DOHH2 (cell line): ENCODE measurements around the gene MGST1.

Experiments used
- H3F3A ChIP-seq: fragments of 200-600 bp; sonication (generic), shearing (Covaris generic); 2 replicates; pipeline ENCODE4 v1.6.0; 2016; ENCODE audit warnings: antibody characterized with exemption, mild to moderate bottlenecking; ENCODE audit not compliant: control insufficient read depth, insufficient read depth
- H3K27ac ChIP-seq: fragments of 200-600 bp; sonication (generic); 2 replicates; pipeline ENCODE4 v1.5.1; 2014; ENCODE audit warnings: low read depth, mild to moderate bottlenecking, low read length, moderate library complexity
- H3K27me3 ChIP-seq: fragments of 200-600 bp; sonication (generic); 2 replicates; pipeline ENCODE4 v1.6.1; 2014; ENCODE audit warnings: mild to moderate bottlenecking, low read length, mixed read lengths; ENCODE audit not compliant: control insufficient read depth
- H3K36me3 ChIP-seq: fragments of 200-600 bp; sonication (generic); 2 replicates; pipeline ENCODE4 v1.6.1; 2014; ENCODE audit warnings: mild to moderate bottlenecking, low read length, moderate library complexity, mixed read lengths; ENCODE audit not compliant: control insufficient read depth
- H3K4me1 ChIP-seq: fragments of 200-600 bp; sonication (generic); 2 replicates; pipeline ENCODE4 v1.6.1; 2014; ENCODE audit warnings: mild to moderate bottlenecking, low read length, mixed read lengths; ENCODE audit not compliant: control insufficient read depth
- H3K4me2 ChIP-seq: fragments of 200-600 bp; sonication (generic); 2 replicates; pipeline ENCODE4 v1.6.0; 2014; ENCODE audit warnings: mild to moderate bottlenecking, low read length, moderate library complexity
- H3K4me3 ChIP-seq: fragments of 200-600 bp; sonication (generic); 2 replicates; pipeline ENCODE4 v1.5.1; 2014; ENCODE audit warnings: mild to moderate bottlenecking, low read length, mixed read lengths
- H3K79me2 ChIP-seq: fragments of 200-600 bp; sonication (generic); 2 replicates; pipeline ENCODE4 v1.6.1; 2014; ENCODE audit warnings: mild to moderate bottlenecking, low read length, mixed read lengths; ENCODE audit not compliant: control insufficient read depth
- H3K9me2 ChIP-seq: fragments of 200-600 bp; sonication (generic); replicated peaks from 2 replicates; pipeline ENCODE4 v1.6.1; 2014; ENCODE audit warnings: mild to moderate bottlenecking, low read length, mixed read lengths; ENCODE audit not compliant: control insufficient read depth
- H3K9me3 ChIP-seq: fragments of 200-600 bp; sonication (generic); 2 replicates; pipeline ENCODE4 v1.6.1; 2014; ENCODE audit warnings: antibody characterized with exemption, low read length, mixed read lengths; ENCODE audit not compliant: control insufficient read depth, insufficient read depth
- H4K20me1 ChIP-seq: fragments of 200-600 bp; sonication (generic); 2 replicates; pipeline ENCODE4 v1.6.0; 2014; ENCODE audit warnings: low read depth, mild to moderate bottlenecking, antibody characterized with exemption, low read length, moderate library complexity; ENCODE audit not compliant: control insufficient read depth, insufficient read depth
- EZH2phosphoT487 ChIP-seq: fragments of 200-600 bp; sonication (generic); IDR thresholded peaks from 2 replicates; pipeline ENCODE4 v1.6.1; 2017; ENCODE audit warnings: borderline replicate concordance, mild to moderate bottlenecking, antibody characterized with exemption, low read length, moderate library complexity, mixed read lengths
- TF ChIP-seq, protein P1 (sequence below): fragments of 200-600 bp; sonication (generic); IDR thresholded peaks from one replicate; pipeline ENCODE4 v1.5.1; 2014; ENCODE audit warnings: antibody characterized with exemption, mild to moderate bottlenecking, low read depth, low read length; ENCODE audit not compliant: poor library complexity, severe bottlenecking

MGST1 gene

DNA sequence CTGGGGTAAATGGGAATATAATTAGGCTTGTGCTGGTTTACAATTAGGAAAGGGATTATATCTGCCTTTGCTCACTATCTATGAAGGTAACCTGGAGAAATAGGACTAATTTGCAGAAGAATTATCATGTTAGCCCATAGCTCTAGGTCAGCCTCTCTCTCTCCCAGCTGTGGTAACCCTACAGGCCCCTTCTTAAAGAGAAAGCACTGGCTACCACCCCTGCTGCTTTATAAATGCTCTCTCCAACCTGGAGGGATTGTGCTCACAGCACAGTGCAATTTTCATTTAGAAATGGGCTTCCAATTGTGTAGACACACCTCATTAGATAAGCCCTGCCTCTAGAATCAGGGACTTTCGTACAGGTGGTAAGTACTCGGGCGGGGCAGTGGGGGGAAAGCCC is 22.7 kb upstream of the MGST1 start:
- Histone ChIP-seq H3F3A (no peaks in the 10 kb centered on the region), H4K20me1 (no peaks in the 10 kb centered on the region), H3K36me3 (no peaks in the 10 kb centered on the region), H3K4me3 (no peak overlapping the region), H3K9me3 (peaks cover 6% of the 10 kb centered on the region; the same call in 1 of the 2 replicates), H3K79me2 (no peaks in the 10 kb centered on the region), H3K27me3 (no peaks in the 10 kb centered on the region), H3K9me2 (no peaks in the 10 kb centered on the region), H3K4me2 (no peak overlapping the region), H3K27ac (no peak overlapping the region), H3K4me1 (no peaks in the 10 kb centered on the region)
- TF ChIP-seq EZH2phosphoT487: no peak
- TF ChIP-seq, protein P1, sequence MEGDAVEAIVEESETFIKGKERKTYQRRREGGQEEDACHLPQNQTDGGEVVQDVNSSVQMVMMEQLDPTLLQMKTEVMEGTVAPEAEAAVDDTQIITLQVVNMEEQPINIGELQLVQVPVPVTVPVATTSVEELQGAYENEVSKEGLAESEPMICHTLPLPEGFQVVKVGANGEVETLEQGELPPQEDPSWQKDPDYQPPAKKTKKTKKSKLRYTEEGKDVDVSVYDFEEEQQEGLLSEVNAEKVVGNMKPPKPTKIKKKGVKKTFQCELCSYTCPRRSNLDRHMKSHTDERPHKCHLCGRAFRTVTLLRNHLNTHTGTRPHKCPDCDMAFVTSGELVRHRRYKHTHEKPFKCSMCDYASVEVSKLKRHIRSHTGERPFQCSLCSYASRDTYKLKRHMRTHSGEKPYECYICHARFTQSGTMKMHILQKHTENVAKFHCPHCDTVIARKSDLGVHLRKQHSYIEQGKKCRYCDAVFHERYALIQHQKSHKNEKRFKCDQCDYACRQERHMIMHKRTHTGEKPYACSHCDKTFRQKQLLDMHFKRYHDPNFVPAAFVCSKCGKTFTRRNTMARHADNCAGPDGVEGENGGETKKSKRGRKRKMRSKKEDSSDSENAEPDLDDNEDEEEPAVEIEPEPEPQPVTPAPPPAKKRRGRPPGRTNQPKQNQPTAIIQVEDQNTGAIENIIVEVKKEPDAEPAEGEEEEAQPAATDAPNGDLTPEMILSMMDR: no peak

DNA sequence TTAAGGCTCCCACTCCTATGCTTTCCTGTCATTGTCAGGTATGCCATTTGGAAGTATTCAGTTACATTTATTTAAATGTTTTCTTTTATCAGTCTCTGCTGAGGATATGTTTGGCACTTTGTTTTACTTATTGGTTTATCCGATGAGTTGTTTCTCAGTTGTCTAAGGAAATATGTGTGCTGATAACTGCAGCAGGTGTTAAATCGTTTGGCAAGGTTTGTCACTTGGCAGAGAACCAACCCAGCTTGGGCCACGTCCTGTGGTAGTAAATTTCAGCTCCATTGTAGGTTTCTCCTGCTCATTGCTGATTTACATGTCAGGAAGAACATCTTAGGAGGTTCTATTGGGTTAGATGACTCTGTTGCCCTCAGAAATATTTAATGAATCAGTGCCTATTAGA is 22.0 kb upstream of the MGST1 start:
- Histone ChIP-seq H3K27me3 (no peaks in the 10 kb centered on the region), H3K9me3 (peaks cover 6% of the 10 kb centered on the region; the same call in 1 of the 2 replicates), H3K4me1 (no peaks in the 10 kb centered on the region), H3K9me2 (no peaks in the 10 kb centered on the region), H3K4me3 (no peak overlapping the region), H3K4me2 (no peak overlapping the region), H3K36me3 (no peaks in the 10 kb centered on the region), H3K79me2 (no peaks in the 10 kb centered on the region), H4K20me1 (no peaks in the 10 kb centered on the region), H3K27ac (no peak overlapping the region), H3F3A (no peaks in the 10 kb centered on the region)
- no peak for TF ChIP-seq EZH2phosphoT487
- TF ChIP-seq, protein P1: no peak

DNA sequence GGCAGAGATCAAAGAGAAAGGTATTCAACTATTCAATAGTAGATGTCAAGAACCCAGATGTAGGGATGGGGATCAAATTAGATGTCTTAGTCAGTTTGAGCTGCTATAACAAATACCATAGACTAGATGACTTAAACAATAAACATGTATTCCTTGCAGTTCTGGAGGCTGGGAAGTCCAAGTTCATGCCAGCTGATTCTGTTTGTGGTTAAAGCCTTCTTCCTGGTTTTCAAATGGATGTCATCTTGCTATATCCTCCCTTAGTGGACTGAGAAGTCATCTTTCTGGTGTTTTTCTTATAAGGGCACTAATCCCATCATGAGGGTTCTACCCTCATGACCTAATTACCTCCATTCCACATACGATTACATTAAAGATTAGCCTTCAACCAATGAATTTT is 19.5 kb upstream of the MGST1 start:
- Histone ChIP-seq H3K36me3 (no peaks in the 10 kb centered on the region), H3K4me1 (no peaks in the 10 kb centered on the region), H3K79me2 (no peaks in the 10 kb centered on the region), H3F3A (no peaks in the 10 kb centered on the region), H3K4me3 (no peak overlapping the region), H3K9me2 (no peaks in the 10 kb centered on the region), H3K27ac (no peak overlapping the region), H3K27me3 (no peaks in the 10 kb centered on the region), H4K20me1 (no peaks in the 10 kb centered on the region), H3K9me3 (peaks cover 6% of the 10 kb centered on the region; the same call in 1 of the 2 replicates), H3K4me2 (no peak overlapping the region)
- TF ChIP-seq, protein P1: no peak

DNA sequence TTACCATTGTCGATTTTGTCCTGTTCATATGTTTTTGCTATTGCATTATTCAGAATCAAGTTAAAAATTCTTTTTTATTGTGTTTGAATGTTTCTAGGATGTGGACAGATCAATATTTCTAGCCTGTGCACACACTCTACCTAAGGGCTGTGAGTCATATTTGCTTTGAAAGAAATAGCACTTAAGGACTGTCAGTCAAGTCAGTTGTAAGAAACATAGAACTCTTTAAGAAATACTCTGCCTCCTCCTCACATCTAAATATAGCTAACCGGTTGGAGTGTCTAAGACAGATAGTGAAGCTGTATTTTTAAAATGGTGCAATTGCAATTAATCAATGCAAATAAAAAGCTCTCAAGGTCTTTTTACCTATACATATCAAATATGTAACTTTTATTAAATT is 17.9 kb upstream of the MGST1 start:
- Histone ChIP-seq H4K20me1 (no peaks in the 10 kb centered on the region), H3K36me3 (no peaks in the 10 kb centered on the region), H3K4me1 (no peaks in the 10 kb centered on the region), H3K79me2 (no peaks in the 10 kb centered on the region), H3K27ac (no peak overlapping the region), H3K27me3 (no peaks in the 10 kb centered on the region), H3K4me3 (no peak overlapping the region), H3K9me2 (no peaks in the 10 kb centered on the region), H3K4me2 (no peak overlapping the region), H3K9me3 (peaks cover 6% of the 10 kb centered on the region; the same call in 1 of the 2 replicates), H3F3A (no peaks in the 10 kb centered on the region)
- TF ChIP-seq, protein P1: no peak
- no peak for TF ChIP-seq EZH2phosphoT487
